HCT116 (cell line): ENCODE data around the gene RPS25. TPM values are rescaled to one million over a fixed set of nuclear protein-coding genes. Genes with fewer than 3 reads are reported as not detected.

ENCODE experiments used
- ATAC-seq: fragments of 200-7000 bp; cut with Tn5 transposase; 2 replicates; pipeline ENCODE4 v1.9.1; 2020; ENCODE audit warnings: mild to moderate bottlenecking, moderate library complexity
- BruUV-seq: library from RNA; stranded (reverse); fragments of 400-500 nt; replicated peaks from 2 replicates; lab custom pipeline; 2021; lab: Mats Ljungman, UMichigan
- CTCF ChIA-PET: fragments of 300-600 bp; sonication (Branson Sonifier 250); formaldehyde crosslinking; loops from one replicate; lab custom pipeline; 2021; ENCODE audit warnings: antibody characterized with exemption; lab: Charles Lee
- POLR2A ChIA-PET: fragments of 300-600, 350-600 bp; sonication (Branson Sonifier 250); formaldehyde crosslinking; loops from one replicate; lab custom pipeline; 2021; ENCODE audit warnings: antibody characterized with exemption; lab: Charles Lee
- RAD21 ChIA-PET, 2 experiments: fragments of 300-600 bp; sonication (Branson Sonifier 250); formaldehyde crosslinking; loops; one replicate each; lab custom pipeline; 2023; ENCODE audit warnings: low total read pairs in 2 of 2; ENCODE audit not compliant: uncharacterized antibody in 2 of 2, unreplicated experiment in 2 of 2, low non-redundant PET in 1 of 2; lab: Charles Lee
- DNase-seq: peaks from one replicate; pipeline ENCODE4 v3.0.0-alpha.2; 2010; ENCODE audit warnings: low read depth, low spot score
- H2AFZ ChIP-seq: fragments of 200-600 bp; shearing (Covaris generic), sonication (generic); 2 replicates; pipeline ENCODE4 v1.6.1; 2017; ENCODE audit warnings: low read depth, mixed run types, mixed read lengths, antibody characterized with exemption, low read length; ENCODE audit not compliant: poor library complexity, severe bottlenecking
- H3K27ac ChIP-seq: 2 replicates; pipeline ENCODE4 v1.5.1; 2012; ENCODE audit warnings: low read depth, low read length
- H3K27me3 ChIP-seq: fragments of 200-600 bp; sonication (generic); 2 replicates; pipeline ENCODE4 v1.6.1; 2016; ENCODE audit warnings: mixed run types, low read length, mixed read lengths; ENCODE audit not compliant: insufficient read depth
- H3K36me3 ChIP-seq, 2 experiments: fragments of 200-500 bp in 1 of 2; fragments of 200-600 bp in 1 of 2; sonication (Bioruptor generic) in 1 of 2; sonication (generic) in 1 of 2; 2 replicates each; pipeline versions ENCODE4 v1.5.1 to v1.6.1; 2014 to 2016; ENCODE audit warnings: low read length in 2 of 2, inconsistent platforms in 1 of 2, mixed read lengths in 1 of 2, mixed run types in 1 of 2; ENCODE audit not compliant: insufficient read depth in 2 of 2, control insufficient read depth in 1 of 2
- H3K4me1 ChIP-seq, 2 experiments: fragments of 200-600 bp in 1 of 2; sonication (generic) in 1 of 2; 2 replicates each; pipeline versions ENCODE4 v1.5.1 to v1.6.1; 2012 to 2017; ENCODE audit warnings: low read length in 2 of 2, inconsistent platforms in 1 of 2, mild to moderate bottlenecking in 1 of 2, mixed read lengths in 1 of 2, mixed run types in 1 of 2, moderate library complexity in 1 of 2; ENCODE audit not compliant: insufficient read depth in 2 of 2, control insufficient read depth in 1 of 2
- H3K4me2 ChIP-seq: fragments of 200-600 bp; sonication (generic); 2 replicates; pipeline ENCODE4 v1.6.1; 2017; ENCODE audit warnings: mixed run types, low read length, mixed read lengths
- H3K4me3 ChIP-seq, 2 experiments: fragments of 200-600 bp in 1 of 2; sonication (generic) in 1 of 2; replicated peaks in 1 of 2; 2 replicates each; pipeline ENCODE4 v1.5.1; 2011 to 2016; ENCODE audit warnings: low read length in 2 of 2, control low read depth in 1 of 2, low read depth in 1 of 2, mild to moderate bottlenecking in 1 of 2, mixed read lengths in 1 of 2, mixed run types in 1 of 2
- H3K79me2 ChIP-seq: fragments of 200-600 bp; sonication (generic); 2 replicates; pipeline ENCODE4 v1.6.1; 2017; ENCODE audit warnings: mild to moderate bottlenecking, mixed run types, low read length, moderate library complexity, mixed read lengths; ENCODE audit not compliant: insufficient read depth
- H3K9ac ChIP-seq: fragments of 200-600 bp; sonication (generic); 2 replicates; pipeline ENCODE4 v1.6.1; 2016; ENCODE audit warnings: low read length, mixed read lengths
- H3K9me2 ChIP-seq: fragments of 200-600 bp; sonication (generic), shearing (Covaris generic); 2 replicates; pipeline ENCODE4 v1.6.1; 2017; ENCODE audit warnings: mixed run types, mild to moderate bottlenecking, moderate library complexity; ENCODE audit not compliant: insufficient read depth
- H3K9me3 ChIP-seq, 2 experiments: fragments of 200-500 bp in 1 of 2; fragments of 200-600 bp in 1 of 2; sonication (Bioruptor generic) in 1 of 2; sonication (generic) in 1 of 2; 2 replicates each; pipeline ENCODE4 v1.6.1; 2014 to 2017; ENCODE audit warnings: low read length in 2 of 2, mixed read lengths in 2 of 2, inconsistent platforms in 1 of 2, low read depth in 1 of 2, mild to moderate bottlenecking in 1 of 2, mixed run types in 1 of 2, moderate library complexity in 1 of 2; ENCODE audit not compliant: control insufficient read depth in 1 of 2, insufficient read depth in 1 of 2
- H4K20me1 ChIP-seq: fragments of 200-600 bp; sonication (generic), shearing (Covaris generic); 2 replicates; pipeline ENCODE4 v1.6.1; 2017; ENCODE audit warnings: mixed run types, mild to moderate bottlenecking, moderate library complexity; ENCODE audit not compliant: insufficient read depth
- ATF3 ChIP-seq: IDR thresholded peaks from 2 replicates; pipeline ENCODE4 v1.6.1; 2012
- CBX3 ChIP-seq: IDR thresholded peaks from 2 replicates; pipeline ENCODE4 v1.6.1; 2012; ENCODE audit warnings: low read depth
- EZH2 ChIP-seq: fragments of 200-600 bp; sonication (generic); IDR thresholded peaks from 2 replicates; pipeline ENCODE4 v1.6.1; 2017; ENCODE audit warnings: antibody characterized with exemption, mixed run types
- FOSL1 ChIP-seq: IDR thresholded peaks from 2 replicates; pipeline ENCODE4 v1.6.1; 2012; ENCODE audit warnings: low read depth
- POLR2A ChIP-seq: IDR thresholded peaks from 2 replicates; pipeline ENCODE4 v1.7.0; 2011; ENCODE audit warnings: borderline replicate concordance; ENCODE audit not compliant: insufficient read depth, insufficient read length; ENCODE audit errors: extremely low read depth
- RAD21 ChIP-seq: IDR thresholded peaks from 2 replicates; pipeline ENCODE4 v1.6.1; 2012; ENCODE audit warnings: low read depth, mild to moderate bottlenecking
- SP1 ChIP-seq: IDR thresholded peaks from 2 replicates; pipeline ENCODE4 v1.6.1; 2012; ENCODE audit warnings: low read depth
- SRF ChIP-seq: IDR thresholded peaks from 2 replicates; pipeline ENCODE4 v1.6.1; 2012; ENCODE audit warnings: low read depth
- TCF7L2 ChIP-seq: IDR thresholded peaks from 2 replicates; pipeline ENCODE4 v1.7.0; 2011; ENCODE audit warnings: borderline replicate concordance, inconsistent platforms; ENCODE audit not compliant: insufficient read depth, insufficient read length; ENCODE audit errors: extremely low read depth
- YY1 ChIP-seq: IDR thresholded peaks from 2 replicates; pipeline ENCODE4 v1.6.1; 2011; ENCODE audit warnings: low read length, low read depth, moderate library complexity, mild to moderate bottlenecking; ENCODE audit not compliant: insufficient replicate concordance; ENCODE audit errors: extremely low read depth
- ZFX ChIP-seq: fragments of 450-650 bp; IDR thresholded peaks from 2 replicates; pipeline ENCODE4 v1.6.1; 2017
- intact Hi-C: fragments of 100-400 bp; cut with micrococcal nuclease; formaldehyde crosslinking; loops from 2 replicates; pipeline ENCODE4 v1.10.0; 2022
- total RNA-seq: library from RNA; stranded (reverse); gene quantifications from one replicate; pipeline ENCODE4 v1.2.1, GENCODE V29; 2021; ENCODE audit not compliant: unreplicated experiment
- TF ChIP-seq, protein P1 (sequence below), 3 experiments: fragments of 200-600 bp in 1 of 3; sonication (generic) in 1 of 3; IDR thresholded peaks in 2 of 3; conservative IDR thresholded peaks in 1 of 3; 2 replicates each; pipeline ENCODE4 v1.5.1; 2012 to 2017; ENCODE audit warnings: low read depth in 2 of 3, low read length in 2 of 3, antibody characterized with exemption in 1 of 3, borderline replicate concordance in 1 of 3, control low read depth in 1 of 3, mild to moderate bottlenecking in 1 of 3, mixed read lengths in 1 of 3, mixed run types in 1 of 3, moderate library complexity in 1 of 3; ENCODE audit not compliant: insufficient read depth in 1 of 3

The RPS25 gene
- total RNA-seq, 1 experiment from 2014 or later: 1,404 TPM

DNA sequence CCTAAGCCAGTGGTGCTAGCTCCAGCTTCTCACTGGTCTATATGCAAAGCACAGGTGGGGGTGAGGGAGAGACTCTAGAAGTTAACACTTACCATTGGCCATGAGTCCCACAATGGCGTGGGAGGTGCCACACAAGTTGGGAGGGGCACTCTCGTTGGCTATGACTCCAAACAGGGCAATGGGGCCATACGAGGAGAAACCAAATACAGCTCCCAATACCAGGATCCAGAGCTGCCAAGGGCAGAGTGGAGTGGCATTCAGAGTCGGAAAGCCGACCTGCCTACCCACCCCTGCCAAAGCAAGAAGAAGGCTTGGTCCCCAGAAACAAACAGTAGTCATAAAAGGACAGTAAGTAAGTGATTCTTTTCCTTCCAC lies 6.9 kb upstream of the RPS25 start:
- TF ChIP-seq FOSL1 (no peak), RAD21 (no peak), ZFX (no peak), POLR2A (no peak), SRF (no peak), EZH2 (no peak), SP1 (no peak), TCF7L2 (no peak), CBX3 (no peak), ATF3 (no peak), YY1 (no peak)
- TF ChIP-seq, protein P1, sequence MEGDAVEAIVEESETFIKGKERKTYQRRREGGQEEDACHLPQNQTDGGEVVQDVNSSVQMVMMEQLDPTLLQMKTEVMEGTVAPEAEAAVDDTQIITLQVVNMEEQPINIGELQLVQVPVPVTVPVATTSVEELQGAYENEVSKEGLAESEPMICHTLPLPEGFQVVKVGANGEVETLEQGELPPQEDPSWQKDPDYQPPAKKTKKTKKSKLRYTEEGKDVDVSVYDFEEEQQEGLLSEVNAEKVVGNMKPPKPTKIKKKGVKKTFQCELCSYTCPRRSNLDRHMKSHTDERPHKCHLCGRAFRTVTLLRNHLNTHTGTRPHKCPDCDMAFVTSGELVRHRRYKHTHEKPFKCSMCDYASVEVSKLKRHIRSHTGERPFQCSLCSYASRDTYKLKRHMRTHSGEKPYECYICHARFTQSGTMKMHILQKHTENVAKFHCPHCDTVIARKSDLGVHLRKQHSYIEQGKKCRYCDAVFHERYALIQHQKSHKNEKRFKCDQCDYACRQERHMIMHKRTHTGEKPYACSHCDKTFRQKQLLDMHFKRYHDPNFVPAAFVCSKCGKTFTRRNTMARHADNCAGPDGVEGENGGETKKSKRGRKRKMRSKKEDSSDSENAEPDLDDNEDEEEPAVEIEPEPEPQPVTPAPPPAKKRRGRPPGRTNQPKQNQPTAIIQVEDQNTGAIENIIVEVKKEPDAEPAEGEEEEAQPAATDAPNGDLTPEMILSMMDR (IDR thresholded peaks at IDR 0.05 in 2 of 3, conservative IDR thresholded peaks at IDR 0.05 in 1 of 3; ENCODE audit: borderline replicate concordance in 1 of 3, insufficient read depth in 1 of 3, low read depth in 2 of 3, low read length in 2 of 3): no peak
- ChIA-PET CTCF (no interaction called here), POLR2A (interaction anchor here (1.0 kb wide), 1 partner anchor 31 kb away, joined by 3 read pairs; no protein-coding TSS in a partner anchor), RAD21 (no interaction called here)
- H3K4me3 ChIP-seq: no peak overlapping the region
- peaks cover 38% of the 10 kb centered on the region for H3K79me2 ChIP-seq
- no peaks in the 10 kb centered on the region for H3K27me3 ChIP-seq
- no TSS peak for BruUV-seq
- H2AFZ ChIP-seq: no peak overlapping the region
- H3K9ac ChIP-seq: no peak overlapping the region
- no peak overlapping the region for H3K27ac ChIP-seq
- H3K36me3 ChIP-seq: peaks cover 21 to 38% of the 10 kb centered on the region in 2 experiments; a peak in 3 of 4 replicates
- peaks cover 8 to 30% of the 10 kb centered on the region in 2 experiments for H3K4me1 ChIP-seq
- ATAC-seq (no peak), DNase-seq (no peak)
- H3K9me2 ChIP-seq: no peaks in the 10 kb centered on the region
- no peaks in the 10 kb centered on the region for H4K20me1 ChIP-seq
- H3K9me3 ChIP-seq: no peaks in the 10 kb centered on the region
- no peak overlapping the region for H3K4me2 ChIP-seq
- intact Hi-C loops: no loop called here
